HCT116 (cell line): ENCODE measurements around the gene ERC1. TPM values are rescaled to one million over a fixed set of nuclear protein-coding genes. Genes with fewer than 3 reads are reported as not detected.

ENCODE experiments used
- ATAC-seq: fragments of 200-7000 bp; cut with Tn5 transposase; 2 replicates; pipeline ENCODE4 v1.9.1; 2020; ENCODE audit warnings: mild to moderate bottlenecking, moderate library complexity
- BruUV-seq: library from RNA; stranded (reverse); fragments of 400-500 nt; replicated peaks from 2 replicates; lab custom pipeline; 2021; lab: Mats Ljungman, UMichigan
- CTCF ChIA-PET: fragments of 300-600 bp; sonication (Branson Sonifier 250); formaldehyde crosslinking; loops from one replicate; lab custom pipeline; 2021; ENCODE audit warnings: antibody characterized with exemption; lab: Charles Lee
- POLR2A ChIA-PET: fragments of 300-600, 350-600 bp; sonication (Branson Sonifier 250); formaldehyde crosslinking; loops from one replicate; lab custom pipeline; 2021; ENCODE audit warnings: antibody characterized with exemption; lab: Charles Lee
- RAD21 ChIA-PET, 2 experiments: fragments of 300-600 bp; sonication (Branson Sonifier 250); formaldehyde crosslinking; loops; one replicate each; lab custom pipeline; 2023; ENCODE audit warnings: low total read pairs in 2 of 2; ENCODE audit not compliant: uncharacterized antibody in 2 of 2, unreplicated experiment in 2 of 2, low non-redundant PET in 1 of 2; lab: Charles Lee
- DNase-seq: peaks from one replicate; pipeline ENCODE4 v3.0.0-alpha.2; 2010; ENCODE audit warnings: low read depth, low spot score
- H2AFZ ChIP-seq: fragments of 200-600 bp; shearing (Covaris generic), sonication (generic); 2 replicates; pipeline ENCODE4 v1.6.1; 2017; ENCODE audit warnings: low read depth, mixed run types, mixed read lengths, antibody characterized with exemption, low read length; ENCODE audit not compliant: poor library complexity, severe bottlenecking
- H3K27ac ChIP-seq: 2 replicates; pipeline ENCODE4 v1.5.1; 2012; ENCODE audit warnings: low read depth, low read length
- H3K27me3 ChIP-seq: fragments of 200-600 bp; sonication (generic); 2 replicates; pipeline ENCODE4 v1.6.1; 2016; ENCODE audit warnings: mixed run types, low read length, mixed read lengths; ENCODE audit not compliant: insufficient read depth
- H3K36me3 ChIP-seq, 2 experiments: fragments of 200-500 bp in 1 of 2; fragments of 200-600 bp in 1 of 2; sonication (Bioruptor generic) in 1 of 2; sonication (generic) in 1 of 2; 2 replicates each; pipeline versions ENCODE4 v1.5.1 to v1.6.1; 2014 to 2016; ENCODE audit warnings: low read length in 2 of 2, inconsistent platforms in 1 of 2, mixed read lengths in 1 of 2, mixed run types in 1 of 2; ENCODE audit not compliant: insufficient read depth in 2 of 2, control insufficient read depth in 1 of 2
- H3K4me1 ChIP-seq, 2 experiments: fragments of 200-600 bp in 1 of 2; sonication (generic) in 1 of 2; 2 replicates each; pipeline versions ENCODE4 v1.5.1 to v1.6.1; 2012 to 2017; ENCODE audit warnings: low read length in 2 of 2, inconsistent platforms in 1 of 2, mild to moderate bottlenecking in 1 of 2, mixed read lengths in 1 of 2, mixed run types in 1 of 2, moderate library complexity in 1 of 2; ENCODE audit not compliant: insufficient read depth in 2 of 2, control insufficient read depth in 1 of 2
- H3K4me2 ChIP-seq: fragments of 200-600 bp; sonication (generic); 2 replicates; pipeline ENCODE4 v1.6.1; 2017; ENCODE audit warnings: mixed run types, low read length, mixed read lengths
- H3K4me3 ChIP-seq, 2 experiments: fragments of 200-600 bp in 1 of 2; sonication (generic) in 1 of 2; replicated peaks in 1 of 2; 2 replicates each; pipeline ENCODE4 v1.5.1; 2011 to 2016; ENCODE audit warnings: low read length in 2 of 2, control low read depth in 1 of 2, low read depth in 1 of 2, mild to moderate bottlenecking in 1 of 2, mixed read lengths in 1 of 2, mixed run types in 1 of 2
- H3K79me2 ChIP-seq: fragments of 200-600 bp; sonication (generic); 2 replicates; pipeline ENCODE4 v1.6.1; 2017; ENCODE audit warnings: mild to moderate bottlenecking, mixed run types, low read length, moderate library complexity, mixed read lengths; ENCODE audit not compliant: insufficient read depth
- H3K9ac ChIP-seq: fragments of 200-600 bp; sonication (generic); 2 replicates; pipeline ENCODE4 v1.6.1; 2016; ENCODE audit warnings: low read length, mixed read lengths
- H3K9me2 ChIP-seq: fragments of 200-600 bp; sonication (generic), shearing (Covaris generic); 2 replicates; pipeline ENCODE4 v1.6.1; 2017; ENCODE audit warnings: mixed run types, mild to moderate bottlenecking, moderate library complexity; ENCODE audit not compliant: insufficient read depth
- H3K9me3 ChIP-seq, 2 experiments: fragments of 200-500 bp in 1 of 2; fragments of 200-600 bp in 1 of 2; sonication (Bioruptor generic) in 1 of 2; sonication (generic) in 1 of 2; 2 replicates each; pipeline ENCODE4 v1.6.1; 2014 to 2017; ENCODE audit warnings: low read length in 2 of 2, mixed read lengths in 2 of 2, inconsistent platforms in 1 of 2, low read depth in 1 of 2, mild to moderate bottlenecking in 1 of 2, mixed run types in 1 of 2, moderate library complexity in 1 of 2; ENCODE audit not compliant: control insufficient read depth in 1 of 2, insufficient read depth in 1 of 2
- H4K20me1 ChIP-seq: fragments of 200-600 bp; sonication (generic), shearing (Covaris generic); 2 replicates; pipeline ENCODE4 v1.6.1; 2017; ENCODE audit warnings: mixed run types, mild to moderate bottlenecking, moderate library complexity; ENCODE audit not compliant: insufficient read depth
- CBX3 ChIP-seq: IDR thresholded peaks from 2 replicates; pipeline ENCODE4 v1.6.1; 2012; ENCODE audit warnings: low read depth
- ELF1 ChIP-seq: IDR thresholded peaks from 2 replicates; pipeline ENCODE4 v1.6.1; 2012; ENCODE audit warnings: low read depth, borderline replicate concordance
- JUND ChIP-seq: IDR thresholded peaks from 2 replicates; pipeline ENCODE4 v1.6.1; 2012
- POLR2AphosphoS5 ChIP-seq: IDR thresholded peaks from 2 replicates; pipeline ENCODE4 v1.6.1; 2011; ENCODE audit warnings: mild to moderate bottlenecking, low read depth, low read length, moderate library complexity
- TCF7L2 ChIP-seq: IDR thresholded peaks from 2 replicates; pipeline ENCODE4 v1.7.0; 2011; ENCODE audit warnings: borderline replicate concordance, inconsistent platforms; ENCODE audit not compliant: insufficient read depth, insufficient read length; ENCODE audit errors: extremely low read depth
- YY1 ChIP-seq: IDR thresholded peaks from 2 replicates; pipeline ENCODE4 v1.6.1; 2011; ENCODE audit warnings: low read length, low read depth, moderate library complexity, mild to moderate bottlenecking; ENCODE audit not compliant: insufficient replicate concordance; ENCODE audit errors: extremely low read depth
- intact Hi-C: fragments of 100-400 bp; cut with micrococcal nuclease; formaldehyde crosslinking; loops from 2 replicates; pipeline ENCODE4 v1.10.0; 2022
- total RNA-seq: library from RNA; stranded (reverse); gene quantifications from one replicate; pipeline ENCODE4 v1.2.1, GENCODE V29; 2021; ENCODE audit not compliant: unreplicated experiment
- TF ChIP-seq, protein P1 (sequence below): IDR thresholded peaks from 2 replicates; pipeline ENCODE4 v1.6.1; 2012
- TF ChIP-seq, protein P2 (sequence below), 3 experiments: fragments of 200-600 bp in 1 of 3; sonication (generic) in 1 of 3; IDR thresholded peaks in 2 of 3; conservative IDR thresholded peaks in 1 of 3; 2 replicates each; pipeline ENCODE4 v1.5.1; 2012 to 2017; ENCODE audit warnings: low read depth in 2 of 3, low read length in 2 of 3, antibody characterized with exemption in 1 of 3, borderline replicate concordance in 1 of 3, control low read depth in 1 of 3, mild to moderate bottlenecking in 1 of 3, mixed read lengths in 1 of 3, mixed run types in 1 of 3, moderate library complexity in 1 of 3; ENCODE audit not compliant: insufficient read depth in 1 of 3
- TF ChIP-seq, protein P3 (sequence below): IDR thresholded peaks from 2 replicates; pipeline ENCODE4 v1.6.1; 2012
- TF ChIP-seq, protein P4 (sequence below): IDR thresholded peaks from 2 replicates; pipeline ENCODE4 v1.6.1; 2011; ENCODE audit warnings: mild to moderate bottlenecking, low read length, moderate library complexity; ENCODE audit not compliant: insufficient replicate concordance; ENCODE audit errors: extremely low read depth
- TF ChIP-seq, protein P5 (sequence below): IDR thresholded peaks from 2 replicates; pipeline ENCODE4 v1.6.1; 2012; ENCODE audit warnings: low read depth

ERC1 gene
- total RNA-seq, 1 experiment from 2014 or later = 41.9 TPM

DNA sequence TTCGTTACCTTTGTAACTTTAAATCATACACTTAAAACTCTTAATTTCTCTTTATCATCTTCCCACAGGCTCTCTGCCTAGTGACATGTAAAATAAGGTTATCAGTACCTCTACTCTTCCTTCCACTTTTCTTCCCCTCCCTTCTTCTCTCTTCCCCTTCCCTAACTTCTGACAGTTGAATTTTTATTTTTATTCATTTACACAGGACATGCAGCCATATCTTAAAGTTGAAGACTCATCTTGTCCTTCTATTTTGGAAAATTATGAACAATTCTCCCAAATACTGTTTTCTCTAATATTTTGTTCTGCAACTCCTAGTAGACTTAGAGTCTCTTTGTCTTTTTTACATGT, 339.4 kb downstream of the ERC1 start:
- DNase-seq (no peak), ATAC-seq (no peak)
- RAD21 ChIA-PET = no interaction called here
- intact Hi-C loops = no loop called here
- Histone ChIP-seq H3K9me2 (no peaks in the 10 kb centered on the region), H3K36me3 (no peaks in the 10 kb centered on the region), H3K4me1 (peaks cover 5 to 6% of the 10 kb centered on the region in 2 experiments; a peak in 2 of 4 replicates), H3K79me2 (no peaks in the 10 kb centered on the region), H3K9me3 (no peaks in the 10 kb centered on the region), H2AFZ (no peak overlapping the region), H3K4me2 (no peak overlapping the region), H3K27me3 (no peaks in the 10 kb centered on the region), H3K4me3 (no peak overlapping the region), H3K9ac (no peak overlapping the region), H4K20me1 (no peaks in the 10 kb centered on the region), H3K27ac (no peak overlapping the region)
- CTCF ChIA-PET = no interaction called here
- BruUV-seq = no TSS peak
- POLR2A ChIA-PET = no interaction called here
- TF ChIP-seq POLR2AphosphoS5 (no peak), YY1 (no peak), CBX3 (no peak), ELF1 (no peak), JUND (no peak), TCF7L2 (no peak)
- TF ChIP-seq, protein P1, sequence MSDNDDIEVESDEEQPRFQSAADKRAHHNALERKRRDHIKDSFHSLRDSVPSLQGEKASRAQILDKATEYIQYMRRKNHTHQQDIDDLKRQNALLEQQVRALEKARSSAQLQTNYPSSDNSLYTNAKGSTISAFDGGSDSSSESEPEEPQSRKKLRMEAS = no peak
- TF ChIP-seq, protein P2, sequence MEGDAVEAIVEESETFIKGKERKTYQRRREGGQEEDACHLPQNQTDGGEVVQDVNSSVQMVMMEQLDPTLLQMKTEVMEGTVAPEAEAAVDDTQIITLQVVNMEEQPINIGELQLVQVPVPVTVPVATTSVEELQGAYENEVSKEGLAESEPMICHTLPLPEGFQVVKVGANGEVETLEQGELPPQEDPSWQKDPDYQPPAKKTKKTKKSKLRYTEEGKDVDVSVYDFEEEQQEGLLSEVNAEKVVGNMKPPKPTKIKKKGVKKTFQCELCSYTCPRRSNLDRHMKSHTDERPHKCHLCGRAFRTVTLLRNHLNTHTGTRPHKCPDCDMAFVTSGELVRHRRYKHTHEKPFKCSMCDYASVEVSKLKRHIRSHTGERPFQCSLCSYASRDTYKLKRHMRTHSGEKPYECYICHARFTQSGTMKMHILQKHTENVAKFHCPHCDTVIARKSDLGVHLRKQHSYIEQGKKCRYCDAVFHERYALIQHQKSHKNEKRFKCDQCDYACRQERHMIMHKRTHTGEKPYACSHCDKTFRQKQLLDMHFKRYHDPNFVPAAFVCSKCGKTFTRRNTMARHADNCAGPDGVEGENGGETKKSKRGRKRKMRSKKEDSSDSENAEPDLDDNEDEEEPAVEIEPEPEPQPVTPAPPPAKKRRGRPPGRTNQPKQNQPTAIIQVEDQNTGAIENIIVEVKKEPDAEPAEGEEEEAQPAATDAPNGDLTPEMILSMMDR (IDR thresholded peaks at IDR 0.05 in 2 of 3, conservative IDR thresholded peaks at IDR 0.05 in 1 of 3; ENCODE audit: borderline replicate concordance in 1 of 3, insufficient read depth in 1 of 3, low read depth in 2 of 3, low read length in 2 of 3) = no peak
- TF ChIP-seq, protein P3, sequence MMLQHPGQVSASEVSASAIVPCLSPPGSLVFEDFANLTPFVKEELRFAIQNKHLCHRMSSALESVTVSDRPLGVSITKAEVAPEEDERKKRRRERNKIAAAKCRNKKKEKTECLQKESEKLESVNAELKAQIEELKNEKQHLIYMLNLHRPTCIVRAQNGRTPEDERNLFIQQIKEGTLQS = no peak
- TF ChIP-seq, protein P4, sequence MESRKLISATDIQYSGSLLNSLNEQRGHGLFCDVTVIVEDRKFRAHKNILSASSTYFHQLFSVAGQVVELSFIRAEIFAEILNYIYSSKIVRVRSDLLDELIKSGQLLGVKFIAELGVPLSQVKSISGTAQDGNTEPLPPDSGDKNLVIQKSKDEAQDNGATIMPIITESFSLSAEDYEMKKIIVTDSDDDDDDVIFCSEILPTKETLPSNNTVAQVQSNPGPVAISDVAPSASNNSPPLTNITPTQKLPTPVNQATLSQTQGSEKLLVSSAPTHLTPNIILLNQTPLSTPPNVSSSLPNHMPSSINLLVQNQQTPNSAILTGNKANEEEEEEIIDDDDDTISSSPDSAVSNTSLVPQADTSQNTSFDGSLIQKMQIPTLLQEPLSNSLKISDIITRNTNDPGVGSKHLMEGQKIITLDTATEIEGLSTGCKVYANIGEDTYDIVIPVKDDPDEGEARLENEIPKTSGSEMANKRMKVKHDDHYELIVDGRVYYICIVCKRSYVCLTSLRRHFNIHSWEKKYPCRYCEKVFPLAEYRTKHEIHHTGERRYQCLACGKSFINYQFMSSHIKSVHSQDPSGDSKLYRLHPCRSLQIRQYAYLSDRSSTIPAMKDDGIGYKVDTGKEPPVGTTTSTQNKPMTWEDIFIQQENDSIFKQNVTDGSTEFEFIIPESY = no peak
- TF ChIP-seq, protein P5, sequence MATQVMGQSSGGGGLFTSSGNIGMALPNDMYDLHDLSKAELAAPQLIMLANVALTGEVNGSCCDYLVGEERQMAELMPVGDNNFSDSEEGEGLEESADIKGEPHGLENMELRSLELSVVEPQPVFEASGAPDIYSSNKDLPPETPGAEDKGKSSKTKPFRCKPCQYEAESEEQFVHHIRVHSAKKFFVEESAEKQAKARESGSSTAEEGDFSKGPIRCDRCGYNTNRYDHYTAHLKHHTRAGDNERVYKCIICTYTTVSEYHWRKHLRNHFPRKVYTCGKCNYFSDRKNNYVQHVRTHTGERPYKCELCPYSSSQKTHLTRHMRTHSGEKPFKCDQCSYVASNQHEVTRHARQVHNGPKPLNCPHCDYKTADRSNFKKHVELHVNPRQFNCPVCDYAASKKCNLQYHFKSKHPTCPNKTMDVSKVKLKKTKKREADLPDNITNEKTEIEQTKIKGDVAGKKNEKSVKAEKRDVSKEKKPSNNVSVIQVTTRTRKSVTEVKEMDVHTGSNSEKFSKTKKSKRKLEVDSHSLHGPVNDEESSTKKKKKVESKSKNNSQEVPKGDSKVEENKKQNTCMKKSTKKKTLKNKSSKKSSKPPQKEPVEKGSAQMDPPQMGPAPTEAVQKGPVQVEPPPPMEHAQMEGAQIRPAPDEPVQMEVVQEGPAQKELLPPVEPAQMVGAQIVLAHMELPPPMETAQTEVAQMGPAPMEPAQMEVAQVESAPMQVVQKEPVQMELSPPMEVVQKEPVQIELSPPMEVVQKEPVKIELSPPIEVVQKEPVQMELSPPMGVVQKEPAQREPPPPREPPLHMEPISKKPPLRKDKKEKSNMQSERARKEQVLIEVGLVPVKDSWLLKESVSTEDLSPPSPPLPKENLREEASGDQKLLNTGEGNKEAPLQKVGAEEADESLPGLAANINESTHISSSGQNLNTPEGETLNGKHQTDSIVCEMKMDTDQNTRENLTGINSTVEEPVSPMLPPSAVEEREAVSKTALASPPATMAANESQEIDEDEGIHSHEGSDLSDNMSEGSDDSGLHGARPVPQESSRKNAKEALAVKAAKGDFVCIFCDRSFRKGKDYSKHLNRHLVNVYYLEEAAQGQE = no peak
